Activated naive CD4-positive, alpha-beta T cell treated with anti-CD3 and anti-CD28 coated beads, Interleukin-2, amount 50 U/mL, for 72 hours (primary cell): ENCODE results near the gene AP5B1. TPM values are rescaled to one million over a fixed set of nuclear protein-coding genes. Genes with fewer than 3 reads are reported as not detected.
"Not testable (repeated sequence)": the region's sequence is repeated elsewhere in the genome, so short reads cannot be mapped to it uniquely, and the experiment has no call there.

Experiments used
- ATAC-seq, 2 donors: fragments of 150-1000 bp; cut with Tn5 transposase; 2 replicates each; pipeline ENCODE4 v1.10.0; 2021; ENCODE audit warnings: mild to moderate bottlenecking in 2 of 2, moderate library complexity in 2 of 2
- DNase-seq, 2 donors: peaks; one replicate each; pipeline ENCODE4 v3.0.0; 2021 to 2022; ENCODE audit warnings: low spot score in 2 of 2
- H3K27ac Mint-ChIP-seq, 2 donors: one replicate each; pipeline ENCODE4 v1.8.0; 2022; ENCODE audit warnings: mild to moderate bottlenecking in 2 of 2, mixed read lengths in 2 of 2
- H3K36me3 Mint-ChIP-seq, 2 donors: one replicate each; pipeline ENCODE4 v1.8.0; 2022; ENCODE audit warnings: mixed read lengths in 2 of 2
- H3K9me3 Mint-ChIP-seq, 2 donors: one replicate each; pipeline ENCODE4 v1.8.0; 2022; ENCODE audit warnings: mixed read lengths in 2 of 2
- total RNA-seq, 2 donors: library from RNA; stranded (reverse); gene quantifications; one replicate each; pipeline ENCODE4 v1.2.3, GENCODE V29; 2022

Gene AP5B1
- total RNA-seq, 2 donors from 2014 or later: 10.6 to 25.9 TPM

GRCh38 chr11:65778901-65779668, 1.7 kb downstream of the AP5B1 start:
- H3K27ac Mint-ChIP-seq: no peak overlapping the region
- no peaks in the 10 kb centered on the region for H3K36me3 Mint-ChIP-seq
- H3K9me3 Mint-ChIP-seq: no peaks in the 10 kb centered on the region
- ATAC-seq: no peak
- DNase-seq: no peak

DNA sequence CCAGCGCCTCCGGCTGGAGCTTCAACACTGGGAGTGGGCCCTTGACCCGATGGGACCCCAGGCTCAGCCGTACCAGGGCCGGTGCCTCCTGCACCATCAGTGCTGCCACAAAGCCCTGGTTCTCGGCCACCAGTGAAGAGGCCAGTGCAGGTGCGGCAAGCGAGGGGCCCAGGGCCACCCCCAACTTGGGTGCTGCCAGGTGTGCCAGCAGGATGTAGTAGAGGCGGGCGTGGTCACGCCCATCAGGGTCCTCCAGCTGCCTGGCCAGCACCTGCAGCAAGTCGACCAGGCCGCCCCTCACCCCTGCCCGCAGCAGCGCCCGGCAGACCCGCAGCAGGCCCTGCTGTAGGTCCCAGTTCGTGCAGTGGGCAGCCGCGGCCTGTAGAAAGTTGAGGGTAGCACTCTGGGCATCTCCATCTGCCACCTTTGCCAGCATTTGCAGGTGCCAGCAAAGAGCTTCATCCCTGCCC, 2.3 kb downstream of the AP5B1 start:
- no peak for ATAC-seq
- no peaks in the 10 kb centered on the region for H3K9me3 Mint-ChIP-seq
- no peak overlapping the region for H3K27ac Mint-ChIP-seq
- DNase-seq: no peak
- no peaks in the 10 kb centered on the region for H3K36me3 Mint-ChIP-seq

GRCh38 chr11:65777821-65778361, 2.9 kb downstream of the AP5B1 start:
- ATAC-seq (no peak), DNase-seq (no peak)
- Mint-ChIP-seq H3K9me3 (no peaks in the 10 kb centered on the region), H3K36me3 (no peaks in the 10 kb centered on the region), H3K27ac (no peak overlapping the region)

DNA sequence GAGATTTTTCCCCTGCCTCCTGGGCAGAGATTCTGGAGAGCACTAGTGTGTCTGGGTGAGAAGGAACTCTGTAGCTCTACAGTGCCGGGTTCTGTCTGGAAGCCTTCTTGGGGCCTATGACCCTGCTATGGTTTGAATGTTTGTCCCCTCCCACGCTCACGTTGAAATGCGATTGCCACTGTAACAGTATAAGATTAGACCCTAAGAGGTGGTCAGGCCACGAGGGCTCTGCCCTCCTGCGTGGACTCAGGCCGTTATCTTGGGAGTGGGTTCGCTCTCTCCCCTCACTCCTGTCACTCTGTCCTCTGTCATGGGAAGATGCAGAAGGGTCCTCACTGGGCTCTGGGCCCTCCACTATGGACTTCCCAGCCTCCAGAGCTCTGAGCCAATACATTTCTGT, 3.5 kb downstream of the AP5B1 start:
- ATAC-seq (no peak), DNase-seq (no peak)
- no peaks in the 10 kb centered on the region for H3K36me3 Mint-ChIP-seq

DNA sequence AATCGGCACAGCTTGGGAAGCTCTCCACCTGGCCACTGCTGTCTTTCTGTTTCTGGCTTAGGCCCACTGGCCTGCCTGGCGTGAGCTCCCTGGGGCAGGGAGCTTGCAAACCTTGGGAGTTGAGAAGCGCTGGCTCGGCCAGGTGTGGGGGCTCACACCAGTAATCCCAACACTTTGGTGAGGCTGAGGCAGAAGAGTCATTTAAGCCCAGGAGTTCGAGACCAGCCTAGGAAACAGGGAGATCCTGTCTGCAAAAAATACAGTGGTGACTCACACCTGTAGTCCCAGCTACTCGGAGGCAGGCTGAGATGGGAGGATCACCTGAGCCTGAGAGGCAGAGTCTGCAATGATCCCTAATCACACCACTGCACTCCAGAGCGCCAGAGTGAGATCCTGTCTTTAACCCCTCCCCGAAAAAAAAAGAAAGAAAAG, 4.0 kb downstream of the AP5B1 start:
- ATAC-seq (no peak), DNase-seq (no peak)
- H3K9me3 Mint-ChIP-seq: no peaks in the 10 kb centered on the region
- H3K36me3 Mint-ChIP-seq: no peaks in the 10 kb centered on the region
- H3K27ac Mint-ChIP-seq: peak overlapping the region in 1 of 2 donors; percentile 29

More for the DNA sequence above, 3.5 kb downstream of the AP5B1 start:
- Mint-ChIP-seq H3K9me3 (no peaks in the 10 kb centered on the region), H3K27ac (peak overlapping the region in 1 of 2 donors; percentile 29)

DNA sequence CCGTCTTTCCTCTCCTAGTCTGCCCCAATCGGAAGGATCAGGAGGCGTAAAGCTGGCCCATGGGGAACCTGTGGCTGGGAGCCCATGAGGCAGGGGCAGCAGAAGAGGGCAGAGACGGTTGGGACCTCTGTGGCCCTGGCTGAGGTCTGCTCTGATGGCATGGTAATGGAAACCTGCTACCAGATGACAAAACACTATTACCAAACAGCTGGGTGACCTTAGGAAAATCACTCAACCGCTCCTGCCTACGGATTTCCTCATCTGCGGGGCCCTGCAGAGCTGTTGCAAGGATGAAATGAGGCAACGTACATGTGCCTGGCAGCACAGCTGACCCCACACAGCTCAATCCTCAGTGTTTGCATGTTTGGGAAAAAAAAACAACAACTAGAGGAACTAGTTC, 4.6 kb downstream of the AP5B1 start:
- H3K27ac Mint-ChIP-seq: peak overlapping the region; percentile 9 to 16
- no peak for ATAC-seq
- no peaks in the 10 kb centered on the region for H3K9me3 Mint-ChIP-seq
- no peak for DNase-seq
- H3K36me3 Mint-ChIP-seq: no peaks in the 10 kb centered on the region

DNA sequence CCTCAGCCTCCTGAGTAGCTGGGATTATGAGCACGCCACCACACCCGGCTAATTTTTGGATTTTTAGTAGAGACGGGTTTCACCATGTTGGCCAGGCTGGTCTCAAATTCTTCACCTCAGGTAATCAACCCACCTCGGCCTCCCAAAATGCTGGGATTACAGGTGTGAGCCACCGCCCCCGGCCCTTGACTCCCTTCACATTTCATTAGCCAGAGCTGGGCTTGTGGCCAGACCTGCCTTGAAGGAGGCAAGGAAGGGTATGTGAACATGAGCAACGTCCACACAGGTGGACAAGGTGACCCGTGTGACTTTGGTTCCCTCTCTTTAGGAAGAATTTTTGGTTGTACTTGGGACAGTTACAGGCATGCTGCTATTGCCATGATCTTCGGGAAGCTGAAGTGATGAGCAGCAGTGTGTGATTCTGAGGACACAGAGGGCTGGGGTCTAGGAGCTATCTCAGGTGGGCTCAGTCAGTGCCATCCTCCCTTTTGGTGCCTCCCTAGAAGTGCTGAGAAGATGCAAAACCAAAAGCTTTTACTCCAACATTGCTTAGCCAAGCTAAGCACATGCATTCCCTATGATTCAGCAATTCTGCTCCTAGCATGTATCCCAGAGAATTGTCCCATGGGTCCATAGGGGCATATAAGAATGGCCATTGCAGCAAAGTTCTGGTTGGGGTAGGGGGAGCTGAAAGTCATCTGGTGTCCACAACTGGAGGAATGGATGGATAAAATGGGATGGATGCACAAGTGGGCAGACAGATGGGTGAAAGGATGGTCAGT, 6.1 kb downstream of the AP5B1 start:
- H3K9me3 Mint-ChIP-seq: no peaks in the 10 kb centered on the region
- DNase-seq: no peak
- no peak overlapping the region for H3K27ac Mint-ChIP-seq
- no peak for ATAC-seq
- H3K36me3 Mint-ChIP-seq: no peaks in the 10 kb centered on the region

GRCh38 chr11:65773784-65774411, 6.9 kb downstream of the AP5B1 start:
- H3K27ac Mint-ChIP-seq: no peak overlapping the region
- ATAC-seq (no peak), DNase-seq (no peak)
- H3K36me3 Mint-ChIP-seq: no peaks in the 10 kb centered on the region
- H3K9me3 Mint-ChIP-seq: no peaks in the 10 kb centered on the region

DNA sequence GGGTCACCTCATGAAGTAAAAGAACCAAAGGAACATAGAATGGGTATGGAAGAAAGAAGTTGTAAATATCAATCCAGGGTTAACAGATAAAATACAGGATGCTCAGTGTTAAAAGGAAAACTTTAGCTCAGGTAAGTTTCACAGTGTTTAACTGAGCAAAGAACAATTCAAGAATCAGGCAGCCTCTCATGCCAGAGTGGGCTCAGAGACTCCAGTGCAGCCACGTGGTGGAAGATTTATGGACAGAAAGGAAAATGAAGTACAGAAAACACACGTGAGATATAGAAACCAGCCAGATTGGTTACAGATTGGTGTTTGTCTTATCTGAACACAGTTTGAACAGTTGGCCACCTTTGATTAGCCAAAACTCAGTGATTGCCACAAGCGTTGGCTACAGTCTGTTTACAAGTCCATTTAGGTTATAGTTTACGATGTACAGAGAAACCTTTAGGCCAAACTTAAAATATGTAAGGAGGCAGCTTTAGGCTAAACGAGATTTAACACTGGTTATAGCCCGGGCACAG, 9.1 kb downstream of the AP5B1 start:
- no peaks in the 10 kb centered on the region for H3K36me3 Mint-ChIP-seq
- DNase-seq (no peak), ATAC-seq (no peak)
- no peaks in the 10 kb centered on the region for H3K9me3 Mint-ChIP-seq
- H3K27ac Mint-ChIP-seq: no peak overlapping the region

- Mint-ChIP-seq H3K27ac (no peak overlapping the region), H3K9me3 (no peaks in the 10 kb centered on the region), H3K36me3 (no peaks in the 10 kb centered on the region)
- ATAC-seq (no peak), DNase-seq (no peak)
These were observed 9.7 kb downstream of the AP5B1 start for GRCh38 chr11:65770951-65771567.

DNA sequence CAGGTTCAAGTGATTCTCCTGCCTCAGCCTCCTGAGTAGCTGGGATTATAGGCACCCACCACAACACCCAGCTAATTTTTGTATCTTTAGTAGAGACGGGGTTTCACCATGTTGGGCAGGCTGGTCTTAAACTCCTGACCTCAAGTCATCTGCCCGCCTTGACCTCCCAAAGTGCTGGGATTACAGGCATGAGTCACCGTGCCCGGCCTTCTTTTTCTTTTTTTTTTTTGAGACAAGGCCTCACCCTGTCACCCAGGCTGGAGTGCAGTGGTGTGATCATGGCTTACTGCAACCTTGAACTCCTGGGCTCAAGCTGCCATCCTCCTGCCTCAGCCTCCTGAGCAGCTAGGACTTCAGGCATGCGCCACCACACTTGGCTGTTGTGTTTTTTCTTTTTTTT, 13.0 kb downstream of the AP5B1 start:
- not testable (repeated sequence) for H3K27ac Mint-ChIP-seq, ATAC-seq, DNase-seq, H3K36me3 Mint-ChIP-seq, H3K9me3 Mint-ChIP-seq

GRCh38 chr11:65767406-65767805, 13.4 kb downstream of the AP5B1 start:
- ATAC-seq (no peak), DNase-seq (no peak)
- H3K27ac Mint-ChIP-seq: no peak overlapping the region
- H3K36me3 Mint-ChIP-seq: no peaks in the 10 kb centered on the region
- H3K9me3 Mint-ChIP-seq: no peaks in the 10 kb centered on the region

DNA sequence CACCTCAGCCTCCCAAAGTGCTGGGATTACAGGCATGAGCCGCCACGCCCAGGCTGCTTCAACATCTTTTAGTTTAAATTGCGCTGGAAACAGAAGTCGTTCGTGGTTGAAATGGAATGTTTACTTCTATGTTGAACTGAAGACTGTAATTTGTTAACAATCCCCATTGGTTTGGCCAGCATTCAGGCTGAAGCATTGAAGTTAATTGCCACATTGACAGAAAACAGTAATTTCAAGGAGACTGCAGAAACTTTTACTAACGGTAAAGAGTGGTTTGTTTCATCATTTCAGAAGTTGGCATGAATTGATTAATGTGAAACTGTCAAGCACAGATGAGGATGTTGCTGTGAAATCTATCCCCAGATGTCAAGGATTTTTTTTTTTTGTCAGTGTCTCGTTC, 14.2 kb downstream of the AP5B1 start:
- DNase-seq: no peak
- Mint-ChIP-seq H3K9me3 (no peaks in the 10 kb centered on the region), H3K27ac (no peak overlapping the region), H3K36me3 (no peaks in the 10 kb centered on the region)
- peak in 1 of 2 donors; percentile 81 for ATAC-seq

DNA sequence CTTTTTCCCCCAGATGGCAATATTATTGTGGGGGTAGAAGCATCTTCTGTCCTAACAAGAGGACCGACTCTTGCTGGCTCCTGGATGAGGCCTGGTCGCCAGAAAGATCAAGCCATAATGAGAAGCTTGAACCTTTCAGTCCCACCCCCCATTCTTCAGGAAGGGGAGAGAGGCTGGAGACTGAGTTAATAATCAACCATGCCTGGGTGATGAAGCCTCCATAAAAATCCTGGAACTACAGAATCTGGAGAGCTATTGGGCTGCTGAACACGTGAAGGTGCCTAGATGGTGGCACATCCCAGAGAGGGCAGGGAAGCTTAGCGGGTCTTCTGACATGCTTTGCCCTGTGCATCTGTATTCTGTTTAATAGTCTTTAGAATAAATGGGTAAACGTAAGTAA, 16.3 kb downstream of the AP5B1 start:
- no peak for ATAC-seq
- Mint-ChIP-seq H3K27ac (no peak overlapping the region), H3K9me3 (no peaks in the 10 kb centered on the region), H3K36me3 (no peaks in the 10 kb centered on the region)
- no peak for DNase-seq

DNA sequence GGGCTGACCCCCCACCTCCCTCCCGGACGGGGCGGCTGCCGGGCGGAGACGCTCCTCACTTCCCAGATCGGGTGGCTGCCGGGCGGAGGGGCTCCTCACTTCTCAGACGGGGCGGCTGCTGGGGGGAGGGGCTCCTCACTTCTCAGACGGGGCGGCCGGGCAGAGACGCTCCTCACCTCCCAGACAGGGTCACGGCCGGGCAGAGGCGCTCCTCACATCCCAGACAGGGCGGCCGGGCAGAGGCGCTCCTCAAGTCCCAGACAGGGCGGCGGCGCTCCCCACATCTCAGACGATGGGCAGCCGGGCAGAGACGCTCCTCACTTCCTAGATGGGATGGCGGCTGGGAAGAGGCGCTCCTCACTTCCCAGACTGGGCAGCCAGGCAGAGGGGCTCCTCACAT, 18.0 kb downstream of the AP5B1 start:
- ATAC-seq, H3K9me3 Mint-ChIP-seq, DNase-seq, H3K36me3 Mint-ChIP-seq, H3K27ac Mint-ChIP-seq: not testable (repeated sequence)

- H3K27ac Mint-ChIP-seq, ATAC-seq, H3K9me3 Mint-ChIP-seq, DNase-seq, H3K36me3 Mint-ChIP-seq: not testable (repeated sequence)
These were observed 18.6 kb downstream of the AP5B1 start for GRCh38 chr11:65762169-65762568.
